GM18951 (cell line): ENCODE measurements around the gene HADHA.
"Not testable (repeated sequence)": the region's sequence is repeated elsewhere in the genome, so short reads cannot be mapped to it uniquely, and the experiment has no call there.

Experiments used
- POLR2A ChIP-seq: IDR thresholded peaks from 4 replicates; pipeline ENCODE4 v1.6.1; 2011; ENCODE audit warnings: mild to moderate bottlenecking; ENCODE audit not compliant: insufficient read length, insufficient read depth; ENCODE audit errors: extremely low read depth
- in situ Hi-C: fragments of 300-500 bp; cut with MboI; formaldehyde crosslinking; loops from one replicate; pipeline ENCODE4 v1.12.0; 2022; ENCODE audit warnings: low sequenced_read_pairs, mixed read lengths, inconsistent platforms; ENCODE audit not compliant: unreplicated experiment

The HADHA gene

GRCh38 chr2:26172871-26173775 lies 71.3 kb downstream of the HADHA start, which contains the start of gene GAREM2:
GAREM2 (plus strand) TSS chr2:26173088; CDS start chr2:26173221, 133 bp downstream.
- no peak for TF ChIP-seq POLR2A
- in situ Hi-C loops, result no loop called here

DNA sequence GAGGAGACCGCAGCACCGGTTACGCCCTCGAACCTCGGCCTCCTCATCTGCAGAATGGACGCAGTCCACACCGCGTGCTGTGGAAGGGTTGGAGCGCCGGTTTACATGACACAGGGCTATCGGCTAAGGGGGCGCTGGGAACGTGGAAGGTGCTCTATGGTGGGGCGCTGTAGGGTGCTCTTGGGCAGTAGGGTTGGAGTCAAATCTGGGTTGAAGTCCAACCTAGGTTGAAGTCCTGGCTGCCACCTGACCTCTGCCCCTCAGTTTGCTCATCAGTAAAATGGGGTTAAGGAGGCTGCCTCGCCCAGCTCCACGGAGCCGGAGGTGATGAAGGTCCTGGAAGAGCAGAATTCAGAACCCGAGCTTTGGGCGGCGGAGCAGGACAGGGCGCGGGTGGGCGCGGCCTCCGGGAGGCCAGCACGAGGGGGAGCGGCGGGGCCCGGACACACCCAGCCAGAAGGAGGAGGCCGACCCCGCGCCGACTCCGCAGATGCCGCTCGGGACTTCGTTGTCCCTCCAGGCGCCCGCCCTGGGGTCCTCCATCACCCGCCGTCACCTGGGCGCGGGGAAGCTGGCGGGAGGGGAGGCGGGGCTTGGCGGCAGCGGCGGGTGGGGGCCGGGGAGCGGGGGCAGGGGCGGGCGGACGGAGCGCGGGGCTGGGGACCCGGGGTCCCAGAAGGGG lies 72.1 kb downstream of the HADHA start:
- in situ Hi-C loops, result no loop called here
- TF ChIP-seq POLR2A, result no peak

- in situ Hi-C loops, result no loop called here
- no peak for TF ChIP-seq POLR2A
Observed at GRCh38 chr2:26170795-26171194, 73.6 kb downstream of the HADHA start.

DNA sequence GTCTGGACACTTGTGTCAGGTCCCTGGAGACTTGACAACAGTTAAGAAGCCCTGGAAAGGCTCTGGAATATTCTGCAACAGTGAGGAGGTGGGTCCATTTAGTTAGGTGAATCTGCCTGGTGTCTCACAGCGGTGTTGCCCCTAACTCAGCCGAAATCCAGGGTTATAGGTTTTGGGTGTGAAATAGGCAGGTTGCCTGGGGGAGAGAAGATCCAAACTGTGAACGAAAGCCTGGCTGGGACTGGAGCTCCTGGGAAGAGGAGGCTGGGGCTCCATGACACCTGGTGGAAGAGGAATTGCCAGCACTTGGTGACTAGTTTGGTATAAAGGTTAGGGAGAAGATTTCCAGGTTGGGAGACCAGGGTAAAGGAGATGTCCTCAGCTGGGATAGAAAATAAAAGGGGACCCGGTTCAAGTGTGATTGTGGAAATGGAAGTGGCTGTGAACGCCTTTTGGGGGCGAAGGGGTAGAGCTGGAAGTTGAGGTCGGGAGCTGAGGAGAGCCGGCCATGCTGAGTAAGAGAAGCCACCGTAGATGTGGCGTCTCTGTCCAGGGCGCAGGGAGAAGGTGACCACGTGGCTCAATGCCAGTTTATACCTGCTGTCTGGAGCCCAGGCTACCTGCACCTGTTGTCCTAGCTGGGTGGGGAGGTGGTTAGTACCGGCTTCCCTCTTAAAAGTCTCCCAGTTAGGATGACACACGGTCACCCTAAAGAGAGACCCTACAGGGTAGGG lies 74.6 kb downstream of the HADHA start:
- TF ChIP-seq POLR2A, result no peak
- in situ Hi-C loops, result no loop called here

DNA sequence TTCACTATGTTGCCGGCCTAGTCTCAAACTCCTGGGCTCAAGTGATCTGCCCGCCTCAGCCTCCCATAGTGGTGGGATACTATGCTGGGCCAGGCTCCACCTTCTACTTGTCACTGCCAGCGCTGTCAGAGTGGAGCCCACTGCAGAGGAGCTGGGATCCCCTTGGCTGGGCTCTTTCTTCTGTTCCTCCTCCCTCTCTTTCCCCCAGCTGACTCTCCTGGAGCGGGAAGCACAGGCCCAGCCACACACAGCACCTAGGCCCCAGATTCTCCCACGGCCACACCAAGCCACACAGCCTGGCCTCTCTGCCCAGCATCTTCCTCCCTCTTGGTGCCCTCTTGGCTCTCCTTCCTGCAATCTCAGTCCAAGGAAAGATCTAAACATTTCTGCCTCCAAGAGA lies 75.2 kb downstream of the HADHA start:
- TF ChIP-seq POLR2A, result no peak
- in situ Hi-C loops, result no loop called here

DNA sequence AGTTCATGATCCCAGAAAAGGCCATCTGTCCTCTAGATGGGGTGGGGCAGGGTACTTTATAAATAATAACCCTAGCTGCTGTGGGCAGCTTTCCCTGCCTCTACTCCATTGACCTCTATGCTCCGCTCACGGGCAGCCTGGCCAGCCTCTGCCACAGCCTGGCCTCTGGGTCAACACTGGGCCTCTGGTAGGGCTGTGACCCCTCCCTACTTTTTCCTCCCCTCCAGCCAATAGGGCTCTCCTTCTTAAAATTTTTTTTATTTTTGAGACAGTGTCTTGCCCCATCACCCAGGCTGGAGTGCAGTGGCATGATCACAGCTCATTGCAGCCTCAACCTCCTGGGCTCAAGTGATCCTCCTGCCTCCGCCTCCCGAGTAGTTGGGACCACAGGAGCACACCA lies 75.6 kb downstream of the HADHA start:
- TF ChIP-seq POLR2A, result no peak

DNA sequence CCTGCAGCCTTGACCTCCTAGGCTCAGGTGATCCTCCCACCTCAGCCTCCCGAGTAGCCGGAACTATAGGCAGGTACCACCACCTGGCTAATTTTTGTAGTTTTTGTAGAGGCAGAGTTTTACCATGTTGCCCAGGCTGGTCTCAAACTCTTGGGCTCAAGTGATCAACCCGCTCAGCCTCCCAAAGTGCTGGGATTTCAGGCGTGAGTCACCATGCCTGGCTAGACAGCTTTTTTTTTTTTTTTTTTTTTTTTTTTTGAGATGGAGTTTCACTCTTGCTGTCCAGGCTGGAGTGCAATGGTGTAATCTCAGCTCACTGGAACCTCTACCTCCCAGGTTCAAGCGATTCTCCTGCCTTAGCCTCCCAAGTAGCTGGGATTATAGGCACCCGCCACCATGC lies 77.9 kb downstream of the HADHA start:
- in situ Hi-C loops, result not testable (repeated sequence)

More for the DNA sequence above, 75.6 kb downstream of the HADHA start:
- in situ Hi-C loops, result no loop called here

GRCh38 chr2:26165403-26165802 lies 79.0 kb downstream of the HADHA start:
- TF ChIP-seq POLR2A, result no peak
- in situ Hi-C loops, result no loop called here

DNA sequence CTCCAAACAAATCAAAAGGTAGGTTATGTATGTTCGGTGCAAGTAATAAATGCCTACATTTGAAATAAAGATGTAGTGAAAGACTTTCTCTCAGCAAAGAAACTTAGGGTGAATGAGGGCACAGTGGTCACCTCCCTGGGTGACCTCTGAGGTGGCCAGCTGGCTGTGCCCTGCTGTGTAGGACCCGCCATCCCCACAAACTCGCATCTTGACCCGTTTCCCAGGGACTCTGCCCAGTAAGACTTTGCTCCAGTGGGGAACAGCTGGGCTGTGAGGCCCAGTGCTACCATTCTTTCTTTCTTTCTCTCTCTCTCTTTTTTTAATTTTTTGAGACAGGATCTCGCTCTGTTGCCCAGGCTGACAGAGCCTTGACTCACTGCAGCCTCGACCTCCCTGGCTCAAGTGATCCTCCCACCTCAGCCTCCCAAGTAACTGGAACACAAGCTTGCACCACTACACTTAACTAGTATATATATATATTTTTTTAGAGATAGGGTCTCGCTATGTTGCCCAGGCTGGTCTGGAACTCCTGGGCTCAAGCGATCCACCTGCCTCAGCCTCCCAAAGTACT lies 79.7 kb downstream of the HADHA start:
- in situ Hi-C loops, result no loop called here
- no peak for TF ChIP-seq POLR2A

- no peak for TF ChIP-seq POLR2A
- in situ Hi-C loops, result no loop called here
Observed at GRCh38 chr2:26164231-26164630, 80.2 kb downstream of the HADHA start.

DNA sequence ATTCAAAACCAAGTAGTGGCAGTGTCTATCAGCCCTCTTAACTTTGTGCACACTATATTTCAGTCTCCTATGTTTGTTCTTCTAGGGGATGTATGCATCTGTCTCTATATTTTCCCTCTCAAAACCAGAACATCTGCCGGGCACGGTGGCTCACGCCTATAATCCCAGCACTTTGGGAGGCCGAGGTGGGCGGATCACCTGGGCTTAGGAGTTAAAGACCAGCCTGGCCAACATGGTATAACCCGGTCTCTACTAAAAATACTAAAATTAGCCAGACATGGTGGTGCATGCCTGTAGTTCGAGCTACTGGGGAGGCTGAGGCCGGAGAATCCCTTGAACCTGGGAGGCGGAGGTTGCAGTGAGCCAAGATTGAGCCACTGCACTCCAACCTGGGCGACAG lies 81.5 kb downstream of the HADHA start:
- no peak for TF ChIP-seq POLR2A
- in situ Hi-C loops, result no loop called here

GRCh38 chr2:26161926-26162325 lies 82.5 kb downstream of the HADHA start:
- TF ChIP-seq POLR2A, result no peak
- in situ Hi-C loops, result no loop called here

GRCh38 chr2:26157580-26157979 lies 86.9 kb downstream of the HADHA start:
- no peak for TF ChIP-seq POLR2A
- in situ Hi-C loops, result no loop called here
